Psoas muscle (tissue), 8 donors: ENCODE results near the gene SEZ6L. TPM values are rescaled to one million over a fixed set of nuclear protein-coding genes. Genes with fewer than 3 reads are reported as not detected.

Experiments used
- ATAC-seq, 4 donors: fragments of 200-7000 bp; cut with Tn5 transposase; one replicate each; pipeline ENCODE4 v1.9.1; 2020; ENCODE audit warnings: moderate library complexity in 3 of 4, mild to moderate bottlenecking in 2 of 4
- DNase-seq, 2 donors: peaks; one replicate each; pipeline ENCODE4 v3.0.0-alpha.2; 2020
- H3K27ac ChIP-seq: fragments of 200-600 bp; one replicate; pipeline ENCODE4 v1.8.0; 2022
- H3K27me3 ChIP-seq, 3 donors: fragments of 200-600 bp in 1 of 3; one replicate each; pipeline versions ENCODE4 v1.6.1 to v1.8.0; 2013 to 2022; ENCODE audit warnings: low read length in 2 of 3, mild to moderate bottlenecking in 2 of 3, moderate library complexity in 1 of 3; ENCODE audit not compliant: insufficient read depth in 3 of 3
- H3K36me3 ChIP-seq, 2 donors: fragments of 200-600 bp in 1 of 2; one replicate each; pipeline versions ENCODE4 v1.6.1 to v1.8.0; 2013 to 2022; ENCODE audit warnings: low read depth in 1 of 2, mild to moderate bottlenecking in 1 of 2, moderate library complexity in 1 of 2; ENCODE audit not compliant: insufficient read depth in 1 of 2
- H3K4me1 ChIP-seq: fragments of 200-600 bp; one replicate; pipeline ENCODE4 v1.8.0; 2022
- H3K4me3 ChIP-seq: fragments of 200-600 bp; one replicate; pipeline ENCODE4 v1.8.0; 2022; ENCODE audit warnings: mild to moderate bottlenecking
- H3K9me3 ChIP-seq: fragments of 200-600 bp; one replicate; pipeline ENCODE4 v1.8.0; 2022
- WGBS, 3 donors: extraction: QIAGEN DNeasy Blood & Tissue Kit; methylation state at CpG; one replicate each; pipeline versions ENCODE4 v1.1.6 to v1.1.7; 2013; 5-methylcytosine and 5-hydroxymethylcytosine counted together
- intact Hi-C, 2 donors: fragments of 100-400 bp; cut with DNase I; formaldehyde crosslinking; loops; one replicate each; pipeline versions ENCODE4 v1.11.0 to v1.14.2; 2022
- polyA plus RNA-seq, 3 donors: library from polyadenylated mRNA; stranded (reverse); fragments of 200-250 nt; gene quantifications; one replicate each; pipeline ENCODE4 v1.2.3, GENCODE V29; 2013
- total RNA-seq, 4 donors: library from RNA; stranded (reverse); fragmentation: NEBNext Ultra II Directional in 2 of 4; extraction: Animal tissue kit (Norgen Biotek cat#: 25700) in 2 of 4; gene quantifications; one replicate each; pipeline versions ENCODE4 v1.2.1 to v1.2.4, GENCODE V29; 2021 to 2023
- TF ChIP-seq, protein P1 (sequence below): fragments of 200-600 bp; IDR thresholded peaks from one replicate; pipeline ENCODE4 v1.8.0; 2022; ENCODE audit warnings: antibody characterized with exemption
- donor health status: healthy with polysubstance abuse.
- donor health status: DM: no; HTN: no; CAD: no; lungs with moderate emphysema.
- donor health status: Bipolar disorder and iron deficiency.
- donor health status: healthy.
- donor health status: DM: yes; HTN: yes; CAD: no.
- donor health status: DM: no; HTN: no; CAD: no.
- donor health status: DM: no; HTN: no; CAD: no.
- donor health status: DM: yes; HTN: yes; CAD: no.

SEZ6L gene
- total and polyA plus RNA-seq, 7 donors: 0.04 to 0.06 TPM; not detected in 5

DNA sequence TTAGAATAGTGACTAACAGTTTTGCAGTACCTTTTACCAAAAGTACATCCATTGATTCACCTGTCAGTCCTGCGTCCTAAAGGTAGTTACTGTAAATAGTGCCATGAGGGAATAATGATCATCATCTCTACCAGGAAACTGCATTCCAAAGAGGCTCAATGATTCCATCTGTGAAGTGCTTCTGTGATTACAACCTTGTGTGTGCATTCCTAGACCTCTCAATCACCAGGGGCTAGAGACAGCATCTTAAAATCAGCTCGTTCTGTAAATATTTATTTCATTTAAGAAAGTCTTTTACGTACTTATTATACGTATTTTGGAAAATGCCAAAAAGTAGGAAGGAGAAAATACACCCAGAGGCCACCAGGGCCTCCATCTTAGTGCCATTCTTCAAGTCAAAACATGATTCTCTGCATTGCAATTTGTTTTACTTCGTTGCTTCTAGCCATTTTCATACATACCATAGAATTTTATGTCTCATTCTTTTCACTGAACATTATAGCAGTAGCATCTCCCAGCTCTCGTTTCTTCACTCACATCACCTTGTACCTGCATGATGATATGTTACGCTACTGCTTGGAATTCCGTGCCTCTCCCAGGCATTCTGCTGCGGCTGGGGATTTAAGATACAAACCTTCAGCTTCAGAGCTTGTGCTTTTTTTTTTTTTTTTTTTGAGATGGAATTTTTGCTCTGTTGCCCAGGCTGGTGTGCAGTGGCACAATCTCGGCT is 117.0 kb downstream of the SEZ6L start:
- no peak for ATAC-seq
- Histone ChIP-seq H3K9me3 (no peaks in the 10 kb centered on the region), H3K36me3 (no peaks in the 10 kb centered on the region), H3K4me1 (no peaks in the 10 kb centered on the region), H3K27ac (no peak overlapping the region), H3K4me3 (no peak overlapping the region), H3K27me3 (peaks cover 0 to 11% (median 0%) of the 10 kb centered on the region in 3 donors)
- WGBS, 3 donors: 80 to 87% (median 81%) methylated on average over 10 of the region's 10 CpGs
- DNase-seq: no peak
- intact Hi-C loops: no loop called here
- TF ChIP-seq, protein P1, sequence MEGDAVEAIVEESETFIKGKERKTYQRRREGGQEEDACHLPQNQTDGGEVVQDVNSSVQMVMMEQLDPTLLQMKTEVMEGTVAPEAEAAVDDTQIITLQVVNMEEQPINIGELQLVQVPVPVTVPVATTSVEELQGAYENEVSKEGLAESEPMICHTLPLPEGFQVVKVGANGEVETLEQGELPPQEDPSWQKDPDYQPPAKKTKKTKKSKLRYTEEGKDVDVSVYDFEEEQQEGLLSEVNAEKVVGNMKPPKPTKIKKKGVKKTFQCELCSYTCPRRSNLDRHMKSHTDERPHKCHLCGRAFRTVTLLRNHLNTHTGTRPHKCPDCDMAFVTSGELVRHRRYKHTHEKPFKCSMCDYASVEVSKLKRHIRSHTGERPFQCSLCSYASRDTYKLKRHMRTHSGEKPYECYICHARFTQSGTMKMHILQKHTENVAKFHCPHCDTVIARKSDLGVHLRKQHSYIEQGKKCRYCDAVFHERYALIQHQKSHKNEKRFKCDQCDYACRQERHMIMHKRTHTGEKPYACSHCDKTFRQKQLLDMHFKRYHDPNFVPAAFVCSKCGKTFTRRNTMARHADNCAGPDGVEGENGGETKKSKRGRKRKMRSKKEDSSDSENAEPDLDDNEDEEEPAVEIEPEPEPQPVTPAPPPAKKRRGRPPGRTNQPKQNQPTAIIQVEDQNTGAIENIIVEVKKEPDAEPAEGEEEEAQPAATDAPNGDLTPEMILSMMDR: no peak

DNA sequence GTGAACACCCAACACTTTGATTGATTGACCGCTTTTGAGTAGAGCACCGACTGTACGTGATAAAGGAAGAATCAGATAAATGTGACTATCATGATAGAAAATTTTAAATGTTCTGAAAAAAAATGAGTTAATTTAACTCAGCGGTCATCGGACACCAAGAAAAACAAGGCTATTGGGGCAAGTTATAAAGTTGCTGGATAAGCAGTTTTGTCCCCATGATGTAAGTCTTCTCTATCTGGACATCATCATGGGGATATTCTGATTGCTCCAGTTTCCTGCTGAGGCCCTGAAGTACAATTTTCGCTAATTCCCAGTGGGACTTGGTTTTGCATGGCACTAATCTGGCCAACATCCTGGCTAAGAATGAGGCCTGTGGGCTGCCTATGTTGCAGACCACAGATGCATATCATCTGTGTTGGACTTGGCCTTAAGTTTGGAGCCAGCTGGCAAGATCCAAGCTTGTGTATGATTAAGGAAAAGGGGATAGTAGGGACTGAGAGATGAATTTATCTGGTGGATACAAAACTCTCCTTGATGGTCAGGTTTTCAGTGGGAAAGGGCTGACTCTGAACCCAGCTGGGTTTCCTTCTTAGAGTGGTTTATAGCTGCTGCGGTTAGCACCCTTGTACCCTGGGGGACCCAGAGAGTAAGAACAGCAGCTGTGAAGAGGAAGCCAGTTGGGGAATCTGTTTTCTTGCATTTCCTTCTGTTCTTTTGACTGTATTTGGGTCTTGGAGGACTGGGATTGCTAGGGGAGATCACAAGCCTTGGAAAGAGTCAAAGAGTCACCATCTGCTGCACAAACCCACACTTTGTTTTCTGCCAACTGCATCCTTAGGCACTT is 118.3 kb downstream of the SEZ6L start:
- H3K4me1 ChIP-seq: no peaks in the 10 kb centered on the region
- H3K27me3 ChIP-seq: peaks cover 0 to 11% (median 0%) of the 10 kb centered on the region in 3 donors
- no peaks in the 10 kb centered on the region for H3K9me3 ChIP-seq
- intact Hi-C loops: no loop called here
- TF ChIP-seq, protein P1: no peak
- DNase-seq (no peak), ATAC-seq (no peak)
- no peak overlapping the region for H3K27ac ChIP-seq
- 81 to 90% (median 86%) methylated on average over 7 of the region's 7 CpGs for WGBS, 3 donors
- H3K36me3 ChIP-seq: no peaks in the 10 kb centered on the region
- no peak overlapping the region for H3K4me3 ChIP-seq

DNA sequence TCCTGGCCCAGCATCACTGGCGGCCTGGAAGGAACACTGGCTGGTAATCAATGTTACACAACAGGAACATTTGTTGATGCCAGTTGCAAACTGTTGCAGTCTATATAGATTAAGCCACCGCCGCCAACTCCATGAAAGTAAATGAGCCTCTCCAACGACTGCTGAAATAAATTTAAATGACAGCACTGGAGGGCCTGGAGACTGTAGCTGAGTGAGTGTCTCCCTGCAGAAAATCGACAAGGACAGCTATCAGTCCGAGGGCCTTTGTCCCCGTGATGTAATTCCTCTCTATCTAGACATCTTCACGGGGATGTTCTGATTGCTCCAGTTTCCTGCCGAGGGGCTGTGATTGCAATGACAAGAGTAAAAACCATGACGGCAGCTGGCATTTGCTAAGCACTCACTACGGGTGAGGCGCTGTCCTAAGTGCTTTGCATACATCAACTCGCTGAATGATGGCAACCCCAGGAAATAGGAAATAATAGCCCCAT is 120.4 kb downstream of the SEZ6L start:
- WGBS, 3 donors: 51 to 54% (median 53%) methylated on average over 13 of the region's 13 CpGs
- no peak for ATAC-seq
- Histone ChIP-seq H3K36me3 (no peaks in the 10 kb centered on the region), H3K9me3 (no peaks in the 10 kb centered on the region), H3K4me3 (no peak overlapping the region), H3K27ac (no peak overlapping the region), H3K4me1 (no peaks in the 10 kb centered on the region), H3K27me3 (no peaks in the 10 kb centered on the region)
- intact Hi-C loops: no loop called here
- no peak for DNase-seq
- TF ChIP-seq, protein P1: no peak

DNA sequence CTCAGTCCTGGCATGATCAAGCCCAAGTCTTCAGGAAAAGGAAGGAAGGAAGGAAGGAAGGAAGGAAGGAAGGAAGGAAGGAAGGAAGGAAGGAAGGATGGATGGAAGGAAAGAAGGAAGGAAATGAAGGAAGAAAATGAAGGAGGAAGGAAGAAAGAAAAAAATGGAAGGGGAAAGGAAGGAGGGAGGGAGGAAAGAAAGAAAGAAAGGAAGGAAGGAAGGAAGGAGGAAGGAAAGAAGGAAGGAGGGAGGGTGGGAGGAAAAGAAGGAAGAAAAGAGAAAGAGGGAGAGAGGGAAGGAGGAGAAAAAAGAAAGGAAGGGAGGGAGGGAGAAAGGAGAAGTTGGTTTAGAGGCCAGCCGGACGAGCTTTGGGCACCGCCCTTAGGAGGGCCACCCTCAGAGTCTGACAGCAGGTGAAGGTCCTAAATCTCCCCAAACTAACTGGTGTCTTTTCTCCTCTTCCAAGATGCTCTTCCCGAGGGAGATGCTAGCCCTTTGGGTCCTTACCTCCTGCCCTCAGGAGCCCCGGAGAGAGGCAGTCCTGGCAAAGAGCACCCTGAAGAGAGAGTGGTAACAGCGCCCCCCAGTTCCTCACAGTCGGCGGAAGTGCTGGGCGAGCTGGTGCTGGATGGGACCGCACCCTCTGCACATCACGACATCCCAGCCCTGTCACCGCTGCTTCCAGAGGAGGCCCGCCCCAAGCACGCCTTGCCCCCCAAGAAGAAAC is 122.8 kb downstream of the SEZ6L start:
- no peaks in the 10 kb centered on the region for H3K4me1 ChIP-seq
- no peak overlapping the region for H3K4me3 ChIP-seq
- H3K27ac ChIP-seq: no peak overlapping the region
- intact Hi-C loops: no loop called here
- TF ChIP-seq, protein P1: no peak
- DNase-seq: no peak
- H3K36me3 ChIP-seq: no peaks in the 10 kb centered on the region
- no peaks in the 10 kb centered on the region for H3K27me3 ChIP-seq
- ATAC-seq: no peak
- 75 to 82% (median 81%) methylated on average over 14 of the region's 14 CpGs for WGBS, 3 donors
- H3K9me3 ChIP-seq: no peaks in the 10 kb centered on the region
